SU-DHL-6 (cell line): ENCODE measurements around the gene IBA57.

Experiments
- H2AFZ ChIP-seq: fragments of 200-600 bp; sonication (generic); 2 replicates; pipeline ENCODE4 v1.6.1; 2014; ENCODE audit warnings: low read depth, mild to moderate bottlenecking, moderate library complexity, mixed read lengths, antibody characterized with exemption, low read length; ENCODE audit not compliant: severe bottlenecking
- H3F3A ChIP-seq: fragments of 200-600 bp; shearing (Covaris generic); 2 replicates; pipeline ENCODE4 v1.6.0; 2016; ENCODE audit warnings: antibody characterized with exemption, mild to moderate bottlenecking; ENCODE audit not compliant: insufficient read depth
- H3K27ac ChIP-seq: fragments of 200-600 bp; sonication (generic); 2 replicates; pipeline ENCODE4 v1.5.1; 2016; ENCODE audit warnings: low read depth, mild to moderate bottlenecking, low read length, moderate library complexity, mixed read lengths
- H3K27me3 ChIP-seq: fragments of 200-600 bp; sonication (generic), shearing (Covaris generic); 2 replicates; pipeline ENCODE4 v1.6.0; 2014; ENCODE audit warnings: mild to moderate bottlenecking, low read length
- H3K36me3 ChIP-seq: fragments of 200-600 bp; sonication (generic); 2 replicates; pipeline ENCODE4 v1.6.1; 2014; ENCODE audit warnings: mild to moderate bottlenecking, low read length, mixed read lengths
- H3K4me2 ChIP-seq: fragments of 300-600, 200-600 bp; shearing (Covaris generic), sonication (generic); 2 replicates; pipeline ENCODE4 v1.6.0; 2014; ENCODE audit warnings: low read length, low read depth, mild to moderate bottlenecking; ENCODE audit not compliant: poor library complexity, severe bottlenecking
- H3K4me3 ChIP-seq: fragments of 200-600 bp; sonication (generic); 2 replicates; pipeline ENCODE4 v1.5.1; 2014; ENCODE audit warnings: antibody characterized with exemption, low read length, mild to moderate bottlenecking, mixed read lengths; ENCODE audit not compliant: insufficient read depth, poor library complexity, severe bottlenecking
- H3K79me2 ChIP-seq: fragments of 200-600 bp; sonication (generic); 2 replicates; pipeline ENCODE4 v1.6.1; 2014; ENCODE audit warnings: mild to moderate bottlenecking, low read length, moderate library complexity; ENCODE audit not compliant: insufficient read depth
- H3K9ac ChIP-seq: fragments of 200-600 bp; sonication (generic); 2 replicates; pipeline ENCODE4 v1.7.0; 2014; ENCODE audit warnings: mild to moderate bottlenecking, low read length
- H3K9me2 ChIP-seq: fragments of 200-600 bp; sonication (generic); replicated peaks from 2 replicates; pipeline ENCODE4 v1.6.1; 2014; ENCODE audit warnings: low read length; ENCODE audit not compliant: insufficient read depth
- H3K9me3 ChIP-seq: fragments of 200-600 bp; sonication (generic); 2 replicates; pipeline ENCODE4 v1.6.1; 2014; ENCODE audit warnings: low read length, mixed read lengths; ENCODE audit not compliant: insufficient read depth
- H4K20me1 ChIP-seq: fragments of 200-600 bp; sonication (generic); 2 replicates; pipeline ENCODE4 v1.6.1; 2014; ENCODE audit warnings: low read depth, mild to moderate bottlenecking, antibody characterized with exemption, low read length, moderate library complexity, mixed read lengths
- EZH2phosphoT487 ChIP-seq: fragments of 200-600 bp; sonication (generic), shearing (Covaris generic); conservative IDR thresholded peaks from 2 replicates; pipeline ENCODE4 v1.6.1; 2018; ENCODE audit warnings: mild to moderate bottlenecking, antibody characterized with exemption, low read length, moderate library complexity, mixed read lengths
- TF ChIP-seq, protein P1 (sequence below): fragments of 200-600 bp; sonication (generic); IDR thresholded peaks from one replicate; pipeline ENCODE4 v1.5.1; 2017; ENCODE audit warnings: antibody characterized with exemption, mild to moderate bottlenecking, low read length, moderate library complexity; ENCODE audit not compliant: insufficient read depth, poor library complexity, severe bottlenecking

IBA57 gene

GRCh38 chr1:228123505-228123904 lies 42.1 kb upstream of the IBA57 start:
- Histone ChIP-seq H3K9me2 (no peaks in the 10 kb centered on the region), H3K9ac (no peak overlapping the region), H3K27me3 (no peaks in the 10 kb centered on the region), H3F3A (no peaks in the 10 kb centered on the region), H3K9me3 (peaks cover 3% of the 10 kb centered on the region; the same call in 1 of the 2 replicates), H3K36me3 (no peaks in the 10 kb centered on the region), H3K4me3 (no peak overlapping the region), H3K79me2 (no peaks in the 10 kb centered on the region), H3K4me2 (no peak overlapping the region), H2AFZ (no peak overlapping the region), H4K20me1 (no peaks in the 10 kb centered on the region), H3K27ac (no peak overlapping the region)
- TF ChIP-seq EZH2phosphoT487, result no peak
- TF ChIP-seq, protein P1, sequence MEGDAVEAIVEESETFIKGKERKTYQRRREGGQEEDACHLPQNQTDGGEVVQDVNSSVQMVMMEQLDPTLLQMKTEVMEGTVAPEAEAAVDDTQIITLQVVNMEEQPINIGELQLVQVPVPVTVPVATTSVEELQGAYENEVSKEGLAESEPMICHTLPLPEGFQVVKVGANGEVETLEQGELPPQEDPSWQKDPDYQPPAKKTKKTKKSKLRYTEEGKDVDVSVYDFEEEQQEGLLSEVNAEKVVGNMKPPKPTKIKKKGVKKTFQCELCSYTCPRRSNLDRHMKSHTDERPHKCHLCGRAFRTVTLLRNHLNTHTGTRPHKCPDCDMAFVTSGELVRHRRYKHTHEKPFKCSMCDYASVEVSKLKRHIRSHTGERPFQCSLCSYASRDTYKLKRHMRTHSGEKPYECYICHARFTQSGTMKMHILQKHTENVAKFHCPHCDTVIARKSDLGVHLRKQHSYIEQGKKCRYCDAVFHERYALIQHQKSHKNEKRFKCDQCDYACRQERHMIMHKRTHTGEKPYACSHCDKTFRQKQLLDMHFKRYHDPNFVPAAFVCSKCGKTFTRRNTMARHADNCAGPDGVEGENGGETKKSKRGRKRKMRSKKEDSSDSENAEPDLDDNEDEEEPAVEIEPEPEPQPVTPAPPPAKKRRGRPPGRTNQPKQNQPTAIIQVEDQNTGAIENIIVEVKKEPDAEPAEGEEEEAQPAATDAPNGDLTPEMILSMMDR, result no peak

GRCh38 chr1:228125185-228125584 lies 40.4 kb upstream of the IBA57 start:
- H3K4me2 ChIP-seq, result no peak overlapping the region
- no peaks in the 10 kb centered on the region for H4K20me1 ChIP-seq
- H3K79me2 ChIP-seq, result no peaks in the 10 kb centered on the region
- H2AFZ ChIP-seq, result no peak overlapping the region
- TF ChIP-seq, protein P1, result no peak
- TF ChIP-seq EZH2phosphoT487, result no peak
- H3K36me3 ChIP-seq, result no peaks in the 10 kb centered on the region
- H3F3A ChIP-seq, result no peaks in the 10 kb centered on the region
- H3K9ac ChIP-seq, result no peak overlapping the region
- no peaks in the 10 kb centered on the region for H3K9me2 ChIP-seq
- no peak overlapping the region for H3K4me3 ChIP-seq
- no peaks in the 10 kb centered on the region for H3K27me3 ChIP-seq
- H3K27ac ChIP-seq, result no peak overlapping the region
- H3K9me3 ChIP-seq, result no peaks in the 10 kb centered on the region

DNA sequence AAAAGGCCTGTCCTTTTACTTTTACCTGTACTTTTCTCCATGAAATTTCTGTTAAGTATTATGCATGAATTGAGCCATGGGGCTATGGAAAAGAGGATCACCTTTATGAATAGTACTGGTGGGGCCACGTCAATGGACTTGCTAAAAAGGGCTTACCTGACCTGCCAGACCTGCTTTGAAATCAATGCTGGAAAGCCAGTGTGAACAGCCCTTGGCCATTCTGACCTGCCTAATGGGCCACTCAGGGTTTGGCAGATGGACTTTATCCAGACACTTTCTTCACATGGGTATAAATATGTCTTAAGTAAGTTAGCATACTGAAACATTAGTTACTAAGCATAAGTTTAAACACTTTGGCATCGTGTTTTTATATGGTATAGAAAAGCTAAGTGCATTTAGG lies 33.8 kb upstream of the IBA57 start:
- H3K9ac ChIP-seq, result no peak overlapping the region
- H3K4me3 ChIP-seq, result no peak overlapping the region
- H3K4me2 ChIP-seq, result no peak overlapping the region
- no peak overlapping the region for H3K27ac ChIP-seq
- TF ChIP-seq EZH2phosphoT487, result no peak
- TF ChIP-seq, protein P1, result no peak
- H3K79me2 ChIP-seq, result no peaks in the 10 kb centered on the region
- H3F3A ChIP-seq, result no peaks in the 10 kb centered on the region
- H3K9me3 ChIP-seq, result no peaks in the 10 kb centered on the region
- H4K20me1 ChIP-seq, result no peaks in the 10 kb centered on the region
- no peak overlapping the region for H2AFZ ChIP-seq
- no peaks in the 10 kb centered on the region for H3K36me3 ChIP-seq
- H3K9me2 ChIP-seq, result no peaks in the 10 kb centered on the region
- no peaks in the 10 kb centered on the region for H3K27me3 ChIP-seq

GRCh38 chr1:228134591-228134990 lies 31.0 kb upstream of the IBA57 start:
- TF ChIP-seq EZH2phosphoT487, result no peak
- TF ChIP-seq, protein P1, result no peak
- H3K4me2 ChIP-seq, result no peak overlapping the region
- no peaks in the 10 kb centered on the region for H3K9me3 ChIP-seq
- H3K36me3 ChIP-seq, result no peaks in the 10 kb centered on the region
- H2AFZ ChIP-seq, result no peak overlapping the region
- no peaks in the 10 kb centered on the region for H3K9me2 ChIP-seq
- no peaks in the 10 kb centered on the region for H4K20me1 ChIP-seq
- peaks cover 9% of the 10 kb centered on the region for H3F3A ChIP-seq
- H3K9ac ChIP-seq, result no peak overlapping the region
- H3K27ac ChIP-seq, result no peak overlapping the region
- H3K79me2 ChIP-seq, result no peaks in the 10 kb centered on the region
- no peaks in the 10 kb centered on the region for H3K27me3 ChIP-seq
- H3K4me3 ChIP-seq, result no peak overlapping the region
